WTC11 (cell line): Measurements from ENCODE around the gene LGALS8. TPM values are rescaled to one million over a fixed set of nuclear protein-coding genes. Genes with fewer than 3 reads are reported as not detected.
A peak's percentile ranks its signal among the peaks of the same experiment; 100 is the strongest.

ENCODE experiments used
- ATAC-seq: fragments of 200-7000 bp; cut with Tn5 transposase; 2 replicates; pipeline ENCODE4 v1.10.0; 2021; ENCODE audit warnings: mild to moderate bottlenecking, moderate library complexity
- CTCF ChIA-PET: fragments of 300-600 bp; sonication (Branson Sonifier 250); formaldehyde crosslinking; loops from one replicate; lab custom pipeline; 2021; ENCODE audit warnings: antibody characterized with exemption; lab: Charles Lee
- POLR2A ChIA-PET: fragments of 350-600 bp; sonication (Branson Sonifier 250); formaldehyde crosslinking; loops from one replicate; lab custom pipeline; 2021; ENCODE audit warnings: antibody characterized with exemption; lab: Charles Lee
- DNase-seq: peaks from one replicate; pipeline ENCODE4 v3.0.0; 2021; ENCODE audit warnings: low spot score
- H3K27ac Mint-ChIP-seq: 2 replicates; pipeline ENCODE4 v1.8.0; 2021; ENCODE audit warnings: mixed read lengths
- H3K27me3 Mint-ChIP-seq: 2 replicates; pipeline ENCODE4 v1.8.0; 2021; ENCODE audit warnings: low read depth, mild to moderate bottlenecking, moderate library complexity, mixed read lengths
- H3K36me3 Mint-ChIP-seq: 2 replicates; pipeline ENCODE4 v1.8.0; 2021; ENCODE audit warnings: mixed read lengths
- H3K4me1 Mint-ChIP-seq: 2 replicates; pipeline ENCODE4 v1.8.0; 2022; ENCODE audit warnings: mixed read lengths
- H3K4me3 Mint-ChIP-seq: 2 replicates; pipeline ENCODE4 v1.8.0; 2021; ENCODE audit warnings: mild to moderate bottlenecking, moderate library complexity, mixed read lengths
- H3K9me3 Mint-ChIP-seq: 2 replicates; pipeline ENCODE4 v1.8.0; 2021; ENCODE audit warnings: mixed read lengths
- ETV6 ChIP-seq: sonication (generic); formaldehyde crosslinking; IDR thresholded peaks from 2 replicates; pipeline ENCODE4 v1.8.1; 2022; ENCODE audit warnings: mild to moderate bottlenecking, missing genetic modification reagents
- GTF2I ChIP-seq: fragments of 250-450 bp; sonication (Bioruptor Pico); conservative IDR thresholded peaks from 2 replicates; pipeline ENCODE4 v1.4.0; 2021; ENCODE audit warnings: mild to moderate bottlenecking
- IRF2 ChIP-seq: sonication (generic); formaldehyde crosslinking; IDR thresholded peaks from 2 replicates; pipeline ENCODE4 v1.8.0; 2022; ENCODE audit warnings: low read depth, missing genetic modification reagents, borderline replicate concordance
- KAT7 ChIP-seq: sonication (generic); formaldehyde crosslinking; IDR thresholded peaks from 2 replicates; pipeline ENCODE4 v1.8.1; 2023; ENCODE audit warnings: missing genetic modification reagents, mild to moderate bottlenecking, borderline replicate concordance
- MYBL2 ChIP-seq: sonication (generic); formaldehyde crosslinking; IDR thresholded peaks from 2 replicates; pipeline ENCODE4 v1.8.1; 2023; ENCODE audit warnings: mild to moderate bottlenecking, moderate library complexity, missing genetic modification reagents
- NFATC4 ChIP-seq: fragments of 250-450 bp; sonication (Bioruptor Pico); IDR thresholded peaks from 2 replicates; pipeline ENCODE4 v1.9.0; 2021; ENCODE audit warnings: mild to moderate bottlenecking
- PRRX2 ChIP-seq: fragments of 250-450 bp; sonication (Bioruptor Pico); IDR thresholded peaks from 2 replicates; pipeline ENCODE4 v1.8.0; 2021; ENCODE audit warnings: mild to moderate bottlenecking
- TP53 ChIP-seq: sonication (generic); formaldehyde crosslinking; IDR thresholded peaks from 2 replicates; pipeline ENCODE4 v1.8.1; 2023; ENCODE audit warnings: mild to moderate bottlenecking, missing genetic modification reagents
- ZNF121 ChIP-seq: sonication (generic); formaldehyde crosslinking; IDR thresholded peaks from 2 replicates; pipeline ENCODE4 v1.8.0; 2023; ENCODE audit warnings: missing genetic modification reagents
- ZNF138 ChIP-seq: sonication (generic); formaldehyde crosslinking; conservative IDR thresholded peaks from 2 replicates; pipeline ENCODE4 v1.8.1; 2022; ENCODE audit warnings: mild to moderate bottlenecking, moderate library complexity, missing genetic modification reagents
- ZNF416 ChIP-seq: fragments of 250-450 bp; sonication (Bioruptor Pico); IDR thresholded peaks from 2 replicates; pipeline ENCODE4 v1.9.0; 2021; ENCODE audit warnings: mild to moderate bottlenecking, inconsistent platforms
- total RNA-seq: library from RNA; stranded (reverse); gene quantifications from 3 replicates; pipeline ENCODE4 v1.2.3, GENCODE V29; 2021
- TF ChIP-seq, protein P1 (sequence below): fragments of 250-450 bp; sonication (Bioruptor Pico); IDR thresholded peaks from 2 replicates; pipeline ENCODE4 v1.9.0; 2021; ENCODE audit warnings: moderate library complexity, mild to moderate bottlenecking, inconsistent platforms, borderline replicate concordance
- TF ChIP-seq, protein P2 (sequence below): sonication (generic); formaldehyde crosslinking; IDR thresholded peaks from 2 replicates; pipeline ENCODE4 v1.8.1; 2022; ENCODE audit warnings: mild to moderate bottlenecking, missing genetic modification reagents, moderate library complexity, borderline replicate concordance
- TF ChIP-seq, protein P3 (sequence below): sonication (generic); formaldehyde crosslinking; IDR thresholded peaks from 2 replicates; pipeline ENCODE4 v1.8.1; 2023; ENCODE audit warnings: mild to moderate bottlenecking, missing genetic modification reagents
- TF ChIP-seq, protein P4 (sequence below): sonication (generic); formaldehyde crosslinking; IDR thresholded peaks from 2 replicates; pipeline ENCODE4 v1.8.1; 2022; ENCODE audit warnings: missing genetic modification reagents, borderline replicate concordance
- TF ChIP-seq, protein P5 (sequence below): sonication (generic); formaldehyde crosslinking; IDR thresholded peaks from 2 replicates; pipeline ENCODE4 v1.8.0; 2022; ENCODE audit warnings: mild to moderate bottlenecking, missing genetic modification reagents

Gene LGALS8
- total RNA-seq, 1 experiment from 2014 or later: 8.6 TPM

DNA sequence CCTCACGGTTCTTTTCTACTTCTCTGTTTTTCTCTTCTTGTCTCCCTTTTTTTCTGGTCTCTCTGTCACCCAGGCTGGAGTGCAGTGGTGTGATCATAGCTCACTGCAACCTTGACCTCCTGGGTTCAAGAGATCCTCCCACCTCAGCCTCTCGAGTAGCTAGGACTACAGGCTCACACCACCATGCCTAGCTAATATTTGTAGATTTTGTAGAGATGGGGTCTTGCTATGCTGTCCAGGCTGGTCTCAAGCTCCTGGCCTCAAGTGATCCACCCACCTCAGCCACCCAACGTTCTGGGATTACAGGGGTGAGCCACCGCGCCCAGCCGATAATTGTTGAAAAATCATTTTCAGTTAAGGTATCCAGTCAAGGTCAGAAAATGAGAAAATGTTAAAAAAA, 25.9 kb upstream of the LGALS8 start:
- Mint-ChIP-seq H3K4me3 (no peak overlapping the region), H3K4me1 (peaks cover 26% of the 10 kb centered on the region), H3K27me3 (no peaks in the 10 kb centered on the region), H3K36me3 (no peaks in the 10 kb centered on the region), H3K27ac (no peak overlapping the region), H3K9me3 (no peaks in the 10 kb centered on the region)
- DNase-seq (no peak), ATAC-seq (no peak)
- TF ChIP-seq ZNF138 (CRISPR knock-in tag) (no peak), ZNF121 (0 out of 2 replicates have a peak, but pooled peaks have one; percentile 12)
- ChIA-PET CTCF (no interaction called here), POLR2A (no interaction called here)

DNA sequence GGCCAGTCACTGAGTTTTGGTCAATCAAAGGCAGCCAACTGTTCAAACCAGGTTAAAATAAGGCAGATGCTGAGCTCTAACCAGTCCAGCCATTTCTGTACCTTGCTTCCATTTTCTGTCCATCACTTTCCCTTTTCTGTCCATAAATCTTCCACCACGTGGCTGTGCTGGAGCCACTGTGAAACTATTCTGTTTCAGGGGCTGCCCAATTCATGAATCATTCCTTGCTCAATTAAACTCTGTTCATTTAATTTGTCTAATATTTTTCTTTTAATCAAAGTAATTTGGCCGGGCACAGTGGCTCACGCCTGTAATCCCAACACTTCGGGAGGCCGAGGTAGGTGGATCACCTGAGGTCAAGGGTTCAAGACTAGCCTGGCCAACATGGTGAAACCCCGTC, 22.7 kb upstream of the LGALS8 start:
- DNase-seq: no peak
- peaks cover 29% of the 10 kb centered on the region for H3K4me1 Mint-ChIP-seq
- TF ChIP-seq, protein P1, sequence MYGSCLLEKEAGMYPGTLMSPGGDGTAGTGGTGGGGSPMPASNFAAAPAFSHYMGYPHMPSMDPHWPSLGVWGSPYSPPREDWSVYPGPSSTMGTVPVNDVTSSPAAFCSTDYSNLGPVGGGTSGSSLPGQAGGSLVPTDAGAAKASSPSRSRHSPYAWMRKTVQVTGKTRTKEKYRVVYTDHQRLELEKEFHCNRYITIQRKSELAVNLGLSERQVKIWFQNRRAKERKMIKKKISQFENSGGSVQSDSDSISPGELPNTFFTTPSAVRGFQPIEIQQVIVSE (CRISPR knock-in tag): no peak
- TF ChIP-seq, protein P2, sequence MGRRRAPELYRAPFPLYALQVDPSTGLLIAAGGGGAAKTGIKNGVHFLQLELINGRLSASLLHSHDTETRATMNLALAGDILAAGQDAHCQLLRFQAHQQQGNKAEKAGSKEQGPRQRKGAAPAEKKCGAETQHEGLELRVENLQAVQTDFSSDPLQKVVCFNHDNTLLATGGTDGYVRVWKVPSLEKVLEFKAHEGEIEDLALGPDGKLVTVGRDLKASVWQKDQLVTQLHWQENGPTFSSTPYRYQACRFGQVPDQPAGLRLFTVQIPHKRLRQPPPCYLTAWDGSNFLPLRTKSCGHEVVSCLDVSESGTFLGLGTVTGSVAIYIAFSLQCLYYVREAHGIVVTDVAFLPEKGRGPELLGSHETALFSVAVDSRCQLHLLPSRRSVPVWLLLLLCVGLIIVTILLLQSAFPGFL (CRISPR knock-in tag): no peak
- TF ChIP-seq NFATC4 (CRISPR knock-in tag) (no peak), ETV6 (CRISPR knock-in tag) (no peak)
- TF ChIP-seq, all 79 proteins: peak for 0
- no peaks in the 10 kb centered on the region for H3K36me3 Mint-ChIP-seq
- H3K27me3 Mint-ChIP-seq: no peaks in the 10 kb centered on the region
- CTCF ChIA-PET: interaction anchor here (1.2 kb wide), 1 partner anchor 9 kb away, joined by 3 read pairs; no protein-coding TSS in a partner anchor
- H3K9me3 Mint-ChIP-seq: no peaks in the 10 kb centered on the region
- H3K27ac Mint-ChIP-seq: no peak overlapping the region
- ATAC-seq: no peak
- POLR2A ChIA-PET: no interaction called here
- no peak overlapping the region for H3K4me3 Mint-ChIP-seq

DNA sequence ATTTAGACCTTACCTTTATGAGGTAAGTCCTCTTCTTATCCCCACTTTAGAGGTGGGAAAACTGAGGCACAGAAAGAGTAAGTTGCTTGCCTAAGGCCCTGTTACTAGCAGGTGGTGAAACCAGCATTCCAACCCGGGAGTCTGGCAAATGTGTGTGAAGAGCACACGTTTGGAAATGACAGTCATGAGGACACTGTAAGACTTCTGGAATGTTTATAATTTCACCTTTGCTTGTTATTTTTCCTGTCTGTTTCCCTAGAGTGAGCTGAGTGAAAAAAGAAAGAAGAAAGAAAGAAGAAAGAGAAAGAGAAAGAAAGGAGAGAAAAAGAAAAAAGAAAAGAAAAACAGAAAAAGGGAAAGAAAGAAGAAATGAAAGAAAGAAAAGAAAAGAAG, 21.2 kb upstream of the LGALS8 start:
- no peak for ATAC-seq
- Mint-ChIP-seq H3K36me3 (no peaks in the 10 kb centered on the region), H3K4me1 (peaks cover 24% of the 10 kb centered on the region)
- DNase-seq: no peak
- no peak for TF ChIP-seq MYBL2
- TF ChIP-seq, protein P3, sequence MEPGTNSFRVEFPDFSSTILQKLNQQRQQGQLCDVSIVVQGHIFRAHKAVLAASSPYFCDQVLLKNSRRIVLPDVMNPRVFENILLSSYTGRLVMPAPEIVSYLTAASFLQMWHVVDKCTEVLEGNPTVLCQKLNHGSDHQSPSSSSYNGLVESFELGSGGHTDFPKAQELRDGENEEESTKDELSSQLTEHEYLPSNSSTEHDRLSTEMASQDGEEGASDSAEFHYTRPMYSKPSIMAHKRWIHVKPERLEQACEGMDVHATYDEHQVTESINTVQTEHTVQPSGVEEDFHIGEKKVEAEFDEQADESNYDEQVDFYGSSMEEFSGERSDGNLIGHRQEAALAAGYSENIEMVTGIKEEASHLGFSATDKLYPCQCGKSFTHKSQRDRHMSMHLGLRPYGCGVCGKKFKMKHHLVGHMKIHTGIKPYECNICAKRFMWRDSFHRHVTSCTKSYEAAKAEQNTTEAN (CRISPR knock-in tag): no peak
- TF ChIP-seq, protein P4, sequence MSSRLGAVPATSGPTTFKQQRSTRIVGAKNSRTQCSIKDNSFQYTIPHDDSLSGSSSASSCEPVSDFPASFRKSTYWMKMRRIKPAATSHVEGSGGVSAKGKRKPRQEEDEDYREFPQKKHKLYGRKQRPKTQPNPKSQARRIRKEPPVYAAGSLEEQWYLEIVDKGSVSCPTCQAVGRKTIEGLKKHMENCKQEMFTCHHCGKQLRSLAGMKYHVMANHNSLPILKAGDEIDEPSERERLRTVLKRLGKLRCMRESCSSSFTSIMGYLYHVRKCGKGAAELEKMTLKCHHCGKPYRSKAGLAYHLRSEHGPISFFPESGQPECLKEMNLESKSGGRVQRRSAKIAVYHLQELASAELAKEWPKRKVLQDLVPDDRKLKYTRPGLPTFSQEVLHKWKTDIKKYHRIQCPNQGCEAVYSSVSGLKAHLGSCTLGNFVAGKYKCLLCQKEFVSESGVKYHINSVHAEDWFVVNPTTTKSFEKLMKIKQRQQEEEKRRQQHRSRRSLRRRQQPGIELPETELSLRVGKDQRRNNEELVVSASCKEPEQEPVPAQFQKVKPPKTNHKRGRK (CRISPR knock-in tag): 0 out of 2 replicates have a peak, but pooled peaks have one; percentile 55
- TF ChIP-seq GTF2I (CRISPR knock-in tag): peak; percentile 69; the same call in 1 of the 2 replicates
- TF ChIP-seq, all 79 proteins: peak for 2
- H3K4me3 Mint-ChIP-seq: peak overlapping the region; percentile 60
- no peaks in the 10 kb centered on the region for H3K9me3 Mint-ChIP-seq
- CTCF ChIA-PET: interaction anchor here (0.7 to 1.0 kb wide), 3 partner anchors 12 to 29 kb away, joined by 3 to 4 read pairs (median 4); no protein-coding TSS in a partner anchor
- H3K27me3 Mint-ChIP-seq: no peaks in the 10 kb centered on the region
- POLR2A ChIA-PET: interaction anchor here (0.8 kb wide), 1 partner anchor 103 kb away, joined by 3 read pairs; no protein-coding TSS in a partner anchor
- H3K27ac Mint-ChIP-seq: peak overlapping the region; percentile 99

DNA sequence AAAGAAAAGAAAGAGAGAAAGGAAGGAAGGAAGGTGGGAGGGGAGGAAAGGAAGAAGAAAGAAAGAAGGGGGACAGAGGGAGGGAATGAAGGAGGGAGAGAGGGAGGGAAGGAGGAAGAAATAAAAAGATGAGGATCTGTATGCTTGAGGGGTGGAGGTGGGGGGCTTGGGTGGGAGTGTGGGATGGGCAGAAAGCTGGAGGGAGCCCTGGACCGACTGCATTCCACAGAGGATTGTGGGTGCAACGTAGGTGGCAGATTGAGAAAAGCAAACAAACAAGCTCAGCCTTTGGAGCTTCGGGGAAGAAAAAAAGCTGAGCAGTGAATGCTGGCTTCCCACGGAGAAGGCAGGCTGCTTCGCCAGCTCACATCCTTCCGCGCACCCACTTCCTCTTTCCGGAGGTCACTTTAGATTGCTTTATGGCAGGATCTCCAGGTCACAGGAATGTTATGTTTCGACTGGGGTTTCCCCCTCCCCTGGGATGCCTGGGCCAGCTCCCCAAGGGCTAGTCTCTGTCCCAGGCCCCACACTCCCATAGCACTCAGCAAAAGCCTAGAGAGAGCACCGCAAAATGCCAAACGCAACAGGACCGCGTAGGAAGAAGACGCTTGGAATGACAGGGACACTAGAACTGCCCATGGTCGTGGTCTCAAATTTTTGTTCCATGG, 20.7 kb upstream of the LGALS8 start:
- Mint-ChIP-seq H3K9me3 (no peaks in the 10 kb centered on the region), H3K4me1 (peaks cover 24% of the 10 kb centered on the region), H3K27me3 (no peaks in the 10 kb centered on the region), H3K36me3 (no peaks in the 10 kb centered on the region), H3K4me3 (peak overlapping the region; percentile 60), H3K27ac (peak overlapping the region; percentile 99)
- ChIA-PET CTCF (interaction anchor here (0.9 to 1.0 kb wide), 2 partner anchors 13 to 29 kb away, joined by 4 read pairs; no protein-coding TSS in a partner anchor), POLR2A (interaction anchor here (0.8 to 1.2 kb wide), 2 partner anchors 23 to 103 kb away, joined by 3 read pairs; no protein-coding TSS in a partner anchor)
- DNase-seq (peak; percentile 46), ATAC-seq (peak; percentile 95)
- TF ChIP-seq, protein P1 (CRISPR knock-in tag): no peak
- TF ChIP-seq ZNF416 (CRISPR knock-in tag) (no peak), KAT7 (no peak), IRF2 (CRISPR knock-in tag) (no peak), GTF2I (CRISPR knock-in tag) (no peak), PRRX2 (CRISPR knock-in tag) (no peak), TP53 (CRISPR knock-in tag) (no peak)
- TF ChIP-seq, protein P5, sequence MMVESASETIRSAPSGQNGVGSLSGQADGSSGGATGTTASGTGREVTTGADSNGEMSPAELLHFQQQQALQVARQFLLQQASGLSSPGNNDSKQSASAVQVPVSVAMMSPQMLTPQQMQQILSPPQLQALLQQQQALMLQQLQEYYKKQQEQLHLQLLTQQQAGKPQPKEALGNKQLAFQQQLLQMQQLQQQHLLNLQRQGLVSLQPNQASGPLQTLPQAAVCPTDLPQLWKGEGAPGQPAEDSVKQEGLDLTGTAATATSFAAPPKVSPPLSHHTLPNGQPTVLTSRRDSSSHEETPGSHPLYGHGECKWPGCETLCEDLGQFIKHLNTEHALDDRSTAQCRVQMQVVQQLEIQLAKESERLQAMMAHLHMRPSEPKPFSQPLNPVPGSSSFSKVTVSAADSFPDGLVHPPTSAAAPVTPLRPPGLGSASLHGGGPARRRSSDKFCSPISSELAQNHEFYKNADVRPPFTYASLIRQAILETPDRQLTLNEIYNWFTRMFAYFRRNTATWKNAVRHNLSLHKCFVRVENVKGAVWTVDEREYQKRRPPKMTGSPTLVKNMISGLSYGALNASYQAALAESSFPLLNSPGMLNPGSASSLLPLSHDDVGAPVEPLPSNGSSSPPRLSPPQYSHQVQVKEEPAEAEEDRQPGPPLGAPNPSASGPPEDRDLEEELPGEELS (CRISPR knock-in tag): peak; percentile 49; the same call in 1 of the 2 replicates
